HEK293 (cell line): ENCODE data around the gene BBS12.
A peak's percentile ranks its signal among the peaks of the same experiment; 100 is the strongest.

Experiments
- CTCF ChIA-PET: fragments of 350-600 bp; formaldehyde crosslinking; extraction: SDS; loops from one replicate; lab custom pipeline; 2021; ENCODE audit warnings: antibody characterized with exemption; lab: Yijun Ruan, JAX
- POLR2A ChIA-PET: fragments of 300-600 bp; formaldehyde crosslinking; extraction: SDS; loops from one replicate; lab custom pipeline; 2020; ENCODE audit warnings: antibody characterized with exemption, inconsistent platforms; lab: Yijun Ruan, JAX
- H3K27ac ChIP-seq: fragments of 200-500 bp; sonication (Bioruptor generic); 2 replicates; pipeline ENCODE4 v1.5.1; 2014; ENCODE audit warnings: low read depth, low read length, control low read depth, inconsistent platforms; ENCODE audit errors: extremely low read depth
- H3K36me3 ChIP-seq, 2 experiments: fragments of 200-500 bp in 1 of 2; sonication (Bioruptor generic) in 1 of 2; 1 replicate in 1 of 2; 2 replicates in 1 of 2; pipeline ENCODE4 v1.5.1; 2014 to 2017; ENCODE audit warnings: inconsistent platforms in 2 of 2, low read length in 2 of 2; ENCODE audit not compliant: control insufficient read depth in 2 of 2, insufficient read depth in 1 of 2
- H3K4me1 ChIP-seq: fragments of 200-500 bp; sonication (Bioruptor generic); 2 replicates; pipeline ENCODE4 v1.5.1; 2014; ENCODE audit warnings: mild to moderate bottlenecking, low read length, inconsistent platforms; ENCODE audit not compliant: control insufficient read depth, insufficient read depth
- H3K4me3 ChIP-seq: 2 replicates; pipeline ENCODE4 v1.5.1; 2011; ENCODE audit warnings: low read depth, mild to moderate bottlenecking, control low read depth, low read length, moderate library complexity
- H3K9me3 ChIP-seq: fragments of 200-500 bp; sonication (Bioruptor generic); 2 replicates; pipeline ENCODE4 v1.5.1; 2014; ENCODE audit warnings: low read depth, low read length, inconsistent platforms; ENCODE audit not compliant: control insufficient read depth, insufficient read depth
- ATF2 ChIP-seq: fragments of 450-650 bp; formaldehyde crosslinking; IDR thresholded peaks from 2 replicates; pipeline ENCODE4 v1.5.1; 2016; ENCODE audit warnings: missing biosample characterization, missing genetic modification characterization, low read depth
- CTCF ChIP-seq: fragments of 450-650 bp; formaldehyde crosslinking; IDR thresholded peaks from 2 replicates; pipeline ENCODE4 v1.5.1; 2016; ENCODE audit warnings: missing biosample characterization, missing genetic modification characterization
- KLF1 ChIP-seq: fragments of 450-650 bp; formaldehyde crosslinking; IDR thresholded peaks from 2 replicates; pipeline ENCODE4 v1.5.1; 2016; ENCODE audit warnings: missing biosample characterization, missing genetic modification characterization
- KLF10 ChIP-seq: fragments of 450-650 bp; IDR thresholded peaks from 2 replicates; pipeline ENCODE4 v1.5.1; 2018; ENCODE audit warnings: missing biosample characterization, mild to moderate bottlenecking, missing genetic modification characterization
- KLF7 ChIP-seq: fragments of 450-650 bp; formaldehyde crosslinking; IDR thresholded peaks from 2 replicates; pipeline ENCODE4 v1.5.1; 2016; ENCODE audit warnings: missing biosample characterization, missing genetic modification characterization, borderline replicate concordance
- KLF9 ChIP-seq: fragments of 450-650 bp; formaldehyde crosslinking; IDR thresholded peaks from 2 replicates; pipeline ENCODE4 v1.5.1; 2016; ENCODE audit warnings: missing biosample characterization, missing genetic modification characterization, low read depth
- MYNN ChIP-seq: fragments of 450-650 bp; formaldehyde crosslinking; IDR thresholded peaks from 2 replicates; pipeline ENCODE4 v1.5.1; 2016; ENCODE audit warnings: missing biosample characterization, missing genetic modification characterization, borderline replicate concordance
- OVOL3 ChIP-seq: fragments of 450-650 bp; formaldehyde crosslinking; IDR thresholded peaks from 2 replicates; pipeline ENCODE4 v1.5.1; 2016; ENCODE audit warnings: missing biosample characterization, missing genetic modification characterization
- PRDM1 ChIP-seq: fragments of 450-650 bp; formaldehyde crosslinking; IDR thresholded peaks from 2 replicates; pipeline ENCODE4; 2016; ENCODE audit warnings: missing biosample characterization, missing genetic modification characterization
- PRDM6 ChIP-seq: fragments of 450-650 bp; formaldehyde crosslinking; IDR thresholded peaks from 2 replicates; pipeline ENCODE4 v1.5.1; 2017; ENCODE audit warnings: missing biosample characterization, missing genetic modification characterization
- TCF7L2 ChIP-seq: IDR thresholded peaks from 2 replicates; pipeline ENCODE4 v1.6.1; 2011; ENCODE audit warnings: low read depth, mild to moderate bottlenecking, inconsistent platforms, low read length, moderate library complexity, borderline replicate concordance
- ZBTB20 ChIP-seq: fragments of 450-650 bp; formaldehyde crosslinking; IDR thresholded peaks from 2 replicates; pipeline ENCODE4 v1.5.1; 2016; ENCODE audit warnings: missing biosample characterization, missing genetic modification characterization
- ZNF157 ChIP-seq: fragments of 450-650 bp; formaldehyde crosslinking; IDR thresholded peaks from 2 replicates; pipeline ENCODE4 v1.5.1; 2016; ENCODE audit warnings: missing biosample characterization, missing genetic modification characterization
- ZNF174 ChIP-seq: fragments of 450-650 bp; formaldehyde crosslinking; IDR thresholded peaks from 2 replicates; pipeline ENCODE4 v1.5.0; 2017; ENCODE audit warnings: missing biosample characterization, mild to moderate bottlenecking, missing genetic modification characterization
- ZNF184 ChIP-seq: fragments of 450-650 bp; IDR thresholded peaks from 2 replicates; pipeline ENCODE4 v1.5.1; 2018; ENCODE audit warnings: missing biosample characterization, mild to moderate bottlenecking, missing genetic modification characterization
- ZNF2 ChIP-seq: fragments of 450-650 bp; formaldehyde crosslinking; IDR thresholded peaks from 2 replicates; pipeline ENCODE4 v1.5.1; 2016; ENCODE audit warnings: missing biosample characterization, missing genetic modification characterization
- ZNF654 ChIP-seq: fragments of 450-650 bp; formaldehyde crosslinking; IDR thresholded peaks from 2 replicates; pipeline ENCODE4 v1.5.1; 2016; ENCODE audit warnings: low read depth, missing biosample characterization, missing genetic modification characterization
- ZNF704 ChIP-seq: fragments of 450-650 bp; formaldehyde crosslinking; IDR thresholded peaks from 2 replicates; pipeline ENCODE4 v1.5.1; 2016; ENCODE audit warnings: missing biosample characterization, missing genetic modification characterization
- ZSCAN23 ChIP-seq: fragments of 450-650 bp; formaldehyde crosslinking; IDR thresholded peaks from 2 replicates; pipeline ENCODE4 v1.5.1; 2016; ENCODE audit warnings: missing biosample characterization, missing genetic modification characterization

BBS12 gene

GRCh38 chr4:122711919-122712318 is 20.6 kb upstream of the BBS12 start:
- Histone ChIP-seq H3K27ac (no peak overlapping the region), H3K36me3 (no peaks in the 10 kb centered on the region), H3K4me1 (no peaks in the 10 kb centered on the region), H3K4me3 (no peak overlapping the region), H3K9me3 (no peaks in the 10 kb centered on the region)
- ChIA-PET CTCF (no interaction called here), POLR2A (no interaction called here)
- TF ChIP-seq ZNF704 (tag by site-specific recombination) (no peak), ATF2 (tag by site-specific recombination) (no peak), PRDM6 (tag by site-specific recombination) (no peak), TCF7L2 (no peak), OVOL3 (tag by site-specific recombination) (no peak), KLF9 (tag by site-specific recombination) (no peak), ZNF184 (tag by site-specific recombination) (no peak)

GRCh38 chr4:122712782-122713181 is 19.7 kb upstream of the BBS12 start:
- H3K4me1 ChIP-seq, result no peaks in the 10 kb centered on the region
- no peaks in the 10 kb centered on the region for H3K9me3 ChIP-seq
- TF ChIP-seq TCF7L2, result no peak
- no peak overlapping the region for H3K27ac ChIP-seq
- H3K36me3 ChIP-seq, result no peaks in the 10 kb centered on the region
- H3K4me3 ChIP-seq, result no peak overlapping the region
- ChIA-PET CTCF (no interaction called here), POLR2A (no interaction called here)

GRCh38 chr4:122715221-122715620 is 17.3 kb upstream of the BBS12 start:
- TF ChIP-seq PRDM1 (tag by site-specific recombination) (0 out of 2 replicates have a peak, but pooled peaks have one; percentile 20), ZSCAN23 (tag by site-specific recombination) (no peak)
- Histone ChIP-seq H3K27ac (no peak overlapping the region), H3K9me3 (no peaks in the 10 kb centered on the region), H3K36me3 (no peaks in the 10 kb centered on the region), H3K4me1 (no peaks in the 10 kb centered on the region), H3K4me3 (no peak overlapping the region)
- ChIA-PET CTCF (interaction anchor here (0.6 to 1.4 kb wide), 3 partner anchors 113 to 868 kb away, joined by 3 to 4 read pairs (median 3); no protein-coding TSS in a partner anchor), POLR2A (no interaction called here)

- no peaks in the 10 kb centered on the region for H3K9me3 ChIP-seq
- H3K4me3 ChIP-seq, result no peak overlapping the region
- no peak overlapping the region for H3K27ac ChIP-seq
- CTCF ChIA-PET, result interaction anchor here (0.6 to 1.6 kb wide), 19 partner anchors 9 to 679 kb away, joined by 3 to 10 read pairs (median 4); partner anchors contain the start of genes BBS12 and NUDT6
- H3K4me1 ChIP-seq, result no peaks in the 10 kb centered on the region
- TF ChIP-seq ATF2 (tag by site-specific recombination), result no peak
- TF ChIP-seq KLF1 (tag by site-specific recombination), result peak; percentile 36; the same call in 1 of the 2 replicates
- peak; percentile 61; the same call in 1 of the 2 replicates for TF ChIP-seq KLF7
- peak; percentile 26; the same call in 1 of the 2 replicates for TF ChIP-seq CTCF (tag by site-specific recombination)
- peak; percentile 52; the same call in 1 of the 2 replicates for TF ChIP-seq KLF10 (tag by site-specific recombination)
- TF ChIP-seq ZNF2 (tag by site-specific recombination), result peak; percentile 60; the same call in 1 of the 2 replicates
- peak; percentile 67 for TF ChIP-seq KLF9 (tag by site-specific recombination)
- TF ChIP-seq ZNF174 (tag by site-specific recombination), result no peak
- TF ChIP-seq MYNN (tag by site-specific recombination), result no peak
- no peak for TF ChIP-seq ZNF157 (tag by site-specific recombination)
- peak; percentile 58 for TF ChIP-seq ZNF654
- TF ChIP-seq ZBTB20 (tag by site-specific recombination), result no peak
- H3K36me3 ChIP-seq, result no peaks in the 10 kb centered on the region
- POLR2A ChIA-PET, result no interaction called here
These were observed 15.6 kb upstream of the BBS12 start for GRCh38 chr4:122716825-122717448.
